Adrenal gland (tissue), 12 donors: ENCODE measurements around the gene RSRC1. TPM values are rescaled to one million over a fixed set of nuclear protein-coding genes. Genes with fewer than 3 reads are reported as not detected.

Experiments used
- DNase-seq, 7 donors: peaks; one replicate each; pipeline ENCODE4 v3.0.0-alpha.2; 2019 to 2020
- H3K27ac ChIP-seq, 5 donors: fragments of 200-600 bp; sonication (generic) in 4 of 5; 1 replicate in 3 of 5; 2 replicates in 2 of 5; pipeline versions ENCODE4 v1.5.1 to v1.8.0; 2016 to 2020; ENCODE audit warnings: mild to moderate bottlenecking in 1 of 5
- H3K27me3 ChIP-seq: fragments of 200-600 bp; 2 replicates; pipeline ENCODE4 v1.8.0; 2021
- H3K36me3 ChIP-seq, 2 donors: fragments of 200-600 bp; replicated peaks in 1 of 2; 1 replicate in 1 of 2; 2 replicates in 1 of 2; pipeline versions ENCODE4 v1.5.1 to v1.8.0; 2018 to 2022
- H3K4me1 ChIP-seq, 2 donors: fragments of 200-600 bp; replicated peaks in 1 of 2; 1 replicate in 1 of 2; 2 replicates in 1 of 2; pipeline versions ENCODE4 v1.5.1 to v1.8.0; 2018 to 2021
- H3K4me3 ChIP-seq, 4 donors: fragments of 200-600 bp; sonication (generic) in 3 of 4; one replicate each; pipeline ENCODE4 v1.5.1; 2016 to 2018
- H3K9me3 ChIP-seq, 3 donors: fragments of 200-600 bp; sonication (generic) in 1 of 3; replicated peaks in 1 of 3; 1 replicate in 2 of 3; 2 replicates in 1 of 3; pipeline versions ENCODE4 v1.5.1 to v1.8.0; 2016 to 2021
- POLR2A ChIP-seq, 2 donors: fragments of 450-650 bp; IDR thresholded peaks; one replicate each; pipeline ENCODE4 v1.6.1; 2017; ENCODE audit warnings: antibody characterized with exemption in 2 of 2, mild to moderate bottlenecking in 2 of 2, moderate library complexity in 1 of 2
- WGBS, 4 donors: extraction: QIAGEN DNeasy Blood & Tissue Kit in 2 of 4; methylation state at CpG; one replicate each; pipeline versions ENCODE4 v1.1.5 to v1.1.7; 2013 to 2017; 5-methylcytosine and 5-hydroxymethylcytosine counted together
- intact Hi-C, 2 donors: fragments of 100-400 bp; cut with DNase I; formaldehyde crosslinking; loops; one replicate each; pipeline versions ENCODE4 v1.14.1 to v1.15.0; 2022 to 2023
- polyA plus RNA-seq, 3 donors: library from polyadenylated mRNA; stranded (reverse); fragments of 200-250 nt in 2 of 3; fragments of 350-450 nt in 1 of 3; fragmentation: Illumina TruSeq in 1 of 3; extraction: RNeasy Lipid Tissue Mini Kit (QIAGEN cat#74804) in 1 of 3; gene quantifications; one replicate each; pipeline ENCODE4 v1.2.3, GENCODE V29; 2013 to 2014
- total RNA-seq, 9 donors: library from RNA; depleted of rRNA in 4 of 9; stranded (reverse); fragments of >200 nt in 4 of 9; fragments of 120-200 nt in 1 of 9; fragmentation: NEBNext Ultra II Directional in 1 of 9; extraction: Animal tissue kit (Norgen Biotek cat#: 25700) in 1 of 9; gene quantifications; one replicate each; pipeline versions ENCODE4 v1.1.0 to v1.2.4, GENCODE V29; 2013 to 2023
- TF ChIP-seq, protein P1 (sequence below), 6 experiments: fragments of 450-650 bp in 4 of 6; fragments of 200-600 bp in 2 of 6; sonication (generic) in 1 of 6; IDR thresholded peaks; 1 replicate in 5 of 6; 2 replicates in 1 of 6; pipeline versions ENCODE4 v1.5.1 to v1.8.0; 2016 to 2021; ENCODE audit warnings: antibody characterized with exemption in 6 of 6, mild to moderate bottlenecking in 2 of 6, moderate library complexity in 1 of 6
- donor health status: healthy with polysubstance abuse.
- donor health status: Bipolar disorder and iron deficiency.
- donor health status: DM: yes; HTN: yes; CAD: no.
- donor health status: DM: no; HTN: no; CAD: no.
- donor health status: DM: no; HTN: no; CAD: no.
- donor health status: DM: yes; HTN: yes; CAD: no.

The RSRC1 gene
- total and polyA plus RNA-seq, 12 donors: 12.6 to 125 (median 37.5) TPM

DNA sequence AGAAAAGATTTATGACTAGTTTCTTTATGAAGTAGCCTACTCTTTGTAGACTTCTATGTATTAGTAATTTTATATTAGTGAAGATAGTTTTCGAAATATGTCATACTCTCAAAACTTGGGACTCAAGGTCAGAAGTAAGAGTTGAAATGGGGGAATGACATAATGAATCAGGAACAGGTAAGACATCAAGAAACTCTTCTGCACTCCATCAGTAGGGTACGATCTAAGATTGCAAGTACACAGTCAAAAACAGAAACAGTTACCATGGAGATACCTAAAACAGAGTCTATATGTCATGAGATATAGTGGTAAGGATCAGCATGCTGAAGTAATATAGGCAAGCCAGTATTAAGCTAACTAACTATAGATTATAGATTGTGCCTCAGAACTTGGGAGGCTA is 274.1 kb downstream of the RSRC1 start:
- Histone ChIP-seq H3K4me3 (no peak overlapping the region), H3K9me3 (no peaks in the 10 kb centered on the region), H3K27ac (no peak overlapping the region), H3K27me3 (no peaks in the 10 kb centered on the region), H3K36me3 (no peaks in the 10 kb centered on the region), H3K4me1 (no peaks in the 10 kb centered on the region)
- TF ChIP-seq, protein P1, sequence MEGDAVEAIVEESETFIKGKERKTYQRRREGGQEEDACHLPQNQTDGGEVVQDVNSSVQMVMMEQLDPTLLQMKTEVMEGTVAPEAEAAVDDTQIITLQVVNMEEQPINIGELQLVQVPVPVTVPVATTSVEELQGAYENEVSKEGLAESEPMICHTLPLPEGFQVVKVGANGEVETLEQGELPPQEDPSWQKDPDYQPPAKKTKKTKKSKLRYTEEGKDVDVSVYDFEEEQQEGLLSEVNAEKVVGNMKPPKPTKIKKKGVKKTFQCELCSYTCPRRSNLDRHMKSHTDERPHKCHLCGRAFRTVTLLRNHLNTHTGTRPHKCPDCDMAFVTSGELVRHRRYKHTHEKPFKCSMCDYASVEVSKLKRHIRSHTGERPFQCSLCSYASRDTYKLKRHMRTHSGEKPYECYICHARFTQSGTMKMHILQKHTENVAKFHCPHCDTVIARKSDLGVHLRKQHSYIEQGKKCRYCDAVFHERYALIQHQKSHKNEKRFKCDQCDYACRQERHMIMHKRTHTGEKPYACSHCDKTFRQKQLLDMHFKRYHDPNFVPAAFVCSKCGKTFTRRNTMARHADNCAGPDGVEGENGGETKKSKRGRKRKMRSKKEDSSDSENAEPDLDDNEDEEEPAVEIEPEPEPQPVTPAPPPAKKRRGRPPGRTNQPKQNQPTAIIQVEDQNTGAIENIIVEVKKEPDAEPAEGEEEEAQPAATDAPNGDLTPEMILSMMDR (IDR thresholded peaks at IDR 0.05): no peak
- TF ChIP-seq POLR2A (IDR thresholded peaks at IDR 0.05): no peak
- intact Hi-C loops: no loop called here
- WGBS, 4 donors: 88 to 99% (median 95%) methylated on average over 2 of the region's 2 CpGs
- DNase-seq: no peak

- Histone ChIP-seq H3K27ac (no peak overlapping the region), H3K4me1 (no peaks in the 10 kb centered on the region), H3K9me3 (peaks cover 0 to 4% (median 0%) of the 10 kb centered on the region in 3 donors), H3K36me3 (no peaks in the 10 kb centered on the region), H3K27me3 (no peaks in the 10 kb centered on the region), H3K4me3 (no peak overlapping the region)
- no peak for TF ChIP-seq POLR2A (IDR thresholded peaks at IDR 0.05)
- TF ChIP-seq, protein P1 (IDR thresholded peaks at IDR 0.05): no peak
- intact Hi-C loops: no loop called here
- DNase-seq: no peak
- WGBS, 4 donors: 71 to 98% (median 96%) methylated on average over 2 of the region's 2 CpGs
Measured at GRCh38 chr3:158395421-158395820, 285.5 kb downstream of the RSRC1 start.

DNA sequence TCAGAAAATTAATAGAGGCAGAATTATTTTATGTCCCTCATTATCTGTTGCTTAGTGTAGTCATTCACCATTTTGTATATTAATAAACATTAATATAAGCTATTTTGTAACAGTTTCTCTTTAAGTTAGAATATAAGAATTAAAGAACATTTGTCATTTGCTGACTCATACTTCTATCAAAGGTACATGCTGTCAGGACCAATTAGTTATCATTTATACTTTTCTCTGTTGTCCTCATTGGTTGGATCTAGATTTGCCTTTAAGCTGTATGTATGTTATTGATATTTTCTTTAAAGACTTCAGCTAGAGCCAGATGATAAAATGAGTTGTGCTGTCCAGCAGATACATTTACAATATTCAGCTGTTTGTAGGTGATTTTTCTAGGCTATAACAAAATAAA is 292.7 kb downstream of the RSRC1 start:
- H3K36me3 ChIP-seq: no peaks in the 10 kb centered on the region
- no peak for DNase-seq
- no peaks in the 10 kb centered on the region for H3K9me3 ChIP-seq
- H3K4me3 ChIP-seq: no peak overlapping the region
- H3K4me1 ChIP-seq: no peaks in the 10 kb centered on the region
- no peak overlapping the region for H3K27ac ChIP-seq
- H3K27me3 ChIP-seq: no peaks in the 10 kb centered on the region
- TF ChIP-seq, protein P1 (IDR thresholded peaks at IDR 0.05): no peak
- TF ChIP-seq POLR2A (IDR thresholded peaks at IDR 0.05): no peak
- intact Hi-C loops: no loop called here

- H3K4me1 ChIP-seq: no peaks in the 10 kb centered on the region
- H3K4me3 ChIP-seq: no peak overlapping the region
- H3K36me3 ChIP-seq: no peaks in the 10 kb centered on the region
- H3K9me3 ChIP-seq: no peaks in the 10 kb centered on the region
- TF ChIP-seq, protein P1 (IDR thresholded peaks at IDR 0.05): no peak
- no peaks in the 10 kb centered on the region for H3K27me3 ChIP-seq
- intact Hi-C loops: no loop called here
- no peak overlapping the region for H3K27ac ChIP-seq
- WGBS, 4 donors: 77 to 93% (median 89%) methylated on average over 1 of the region's 1 CpG
- no peak for DNase-seq
Measured at GRCh38 chr3:158403013-158403412, 293.1 kb downstream of the RSRC1 start.
